ENCODE results near the gene PRX. TPM values are rescaled to one million over a fixed set of nuclear protein-coding genes. Genes with fewer than 3 reads are reported as not detected.
A peak's percentile ranks its signal among the peaks of the same experiment; 100 is the strongest.

PRX gene
- total and polyA plus RNA-seq, 9 of the 15 experiments (the other 6 are each of a cell fraction or from before 2014, with no cell fraction given) = 0.65 to 3.5 (median 1.7) TPM; not detected in 2

- TF ChIP-seq ILK (tag; IDR thresholded peaks at IDR 0.05; ENCODE audit: borderline replicate concordance, low read depth) (no peak), ZNF764 (CRISPR knock-in tag; IDR thresholded peaks at IDR 0.05; ENCODE audit: low read depth) (no peak), ZBTB12 (CRISPR knock-in tag; IDR thresholded peaks at IDR 0.05) (peak; percentile 80), POLR2H (tag; IDR thresholded peaks at IDR 0.05; ENCODE audit: low read depth) (peak; percentile 64), ZBTB43 (CRISPR knock-in tag; IDR thresholded peaks at IDR 0.05) (0 out of 2 replicates have a peak, but pooled peaks have one; percentile 50), ZBTB2 (IDR thresholded peaks at IDR 0.05) (no peak), CTBP1 (IDR thresholded peaks at IDR 0.05; ENCODE audit: borderline replicate concordance) (no peak), MTF1 (CRISPR knock-in tag; IDR thresholded peaks at IDR 0.05; ENCODE audit: borderline replicate concordance) (no peak), EHMT2 (IDR thresholded peaks at IDR 0.05) (no peak), ZNF282 (CRISPR knock-in tag; IDR thresholded peaks at IDR 0.05) (no peak), MYBL2 (IDR thresholded peaks at IDR 0.05; ENCODE audit: low read depth) (no peak), MYBL2 (CRISPR knock-in tag; IDR thresholded peaks at IDR 0.05; ENCODE audit: borderline replicate concordance) (no peak), CC2D1A (IDR thresholded peaks at IDR 0.05) (no peak), ADNP (tag; IDR thresholded peaks at IDR 0.05) (no peak), ZBTB26 (CRISPR knock-in tag; IDR thresholded peaks at IDR 0.05) (no peak), ZNF696 (CRISPR knock-in tag; conservative IDR thresholded peaks at IDR 0.05) (no peak), CLOCK (CRISPR knock-in tag; IDR thresholded peaks at IDR 0.05; ENCODE audit: borderline replicate concordance) (no peak), DDX20 (tag; IDR thresholded peaks at IDR 0.05; ENCODE audit: low read depth) (no peak)
These were observed 31.0 kb upstream of the PRX start, which contains the start of gene SERTAD3 (continued) for GRCh38 chr19:40444000-40444824.
